HepG2 (cell line): ENCODE results near the gene PCYT2.

Experiments used
- CHD4 ChIP-seq: fragments of 200-600 bp; sonication (generic); IDR thresholded peaks from 2 replicates; pipeline ENCODE4 v1.7.0; 2017; ENCODE audit warnings: mild to moderate bottlenecking, low read length, borderline replicate concordance
- POLR2AphosphoS5 ChIP-seq: IDR thresholded peaks from 2 replicates; pipeline ENCODE4 v1.6.1; 2012; ENCODE audit warnings: low read depth, low read length
- ZNF383 ChIP-seq: sonication (generic); formaldehyde crosslinking; IDR thresholded peaks from 2 replicates; pipeline ENCODE4 v1.4.0; 2020; ENCODE audit warnings: missing genetic modification reagents, mild to moderate bottlenecking, borderline replicate concordance
- TF ChIP-seq, protein P1 (sequence below): sonication (generic); formaldehyde crosslinking; conservative IDR thresholded peaks from 2 replicates; pipeline ENCODE4 v1.8.0; 2022; ENCODE audit warnings: missing genetic modification reagents

GRCh38 chr17:81899514-81900166 lies 11.6 kb downstream of the PCYT2 start:
- TF ChIP-seq ZNF383 = no peak
- no peak for TF ChIP-seq CHD4
- TF ChIP-seq POLR2AphosphoS5 = no peak
- TF ChIP-seq, protein P1, sequence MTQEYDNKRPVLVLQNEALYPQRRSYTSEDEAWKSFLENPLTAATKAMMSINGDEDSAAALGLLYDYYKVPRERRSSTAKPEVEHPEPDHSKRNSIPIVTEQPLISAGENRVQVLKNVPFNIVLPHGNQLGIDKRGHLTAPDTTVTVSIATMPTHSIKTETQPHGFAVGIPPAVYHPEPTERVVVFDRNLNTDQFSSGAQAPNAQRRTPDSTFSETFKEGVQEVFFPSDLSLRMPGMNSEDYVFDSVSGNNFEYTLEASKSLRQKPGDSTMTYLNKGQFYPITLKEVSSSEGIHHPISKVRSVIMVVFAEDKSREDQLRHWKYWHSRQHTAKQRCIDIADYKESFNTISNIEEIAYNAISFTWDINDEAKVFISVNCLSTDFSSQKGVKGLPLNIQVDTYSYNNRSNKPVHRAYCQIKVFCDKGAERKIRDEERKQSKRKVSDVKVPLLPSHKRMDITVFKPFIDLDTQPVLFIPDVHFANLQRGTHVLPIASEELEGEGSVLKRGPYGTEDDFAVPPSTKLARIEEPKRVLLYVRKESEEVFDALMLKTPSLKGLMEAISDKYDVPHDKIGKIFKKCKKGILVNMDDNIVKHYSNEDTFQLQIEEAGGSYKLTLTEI = no peak
